Measurements from ENCODE around the gene BRAP. TPM values are rescaled to one million over a fixed set of nuclear protein-coding genes. Genes with fewer than 3 reads are reported as not detected.

The BRAP gene
- total RNA-seq, 1 donor from 2014 or later = 12.0 TPM

- Histone ChIP-seq H3K9me3 (ENCODE audit: control insufficient read depth in 3 of 3, low read length in 3 of 3) (no peaks in the 10 kb centered on the region), H3K4me1 (ENCODE audit: control insufficient read depth in 3 of 3, insufficient read depth in 3 of 3, low read length in 3 of 3) (no peaks in the 10 kb centered on the region), H3K4me3 (ENCODE audit: low read length in 3 of 3) (no peak overlapping the region), H3K27ac (ENCODE audit: low read depth, low read length) (no peak overlapping the region), H3K27me3 (ENCODE audit: control insufficient read depth in 3 of 3, insufficient read depth in 3 of 3, low read length in 3 of 3) (no peaks in the 10 kb centered on the region), H3K36me3 (ENCODE audit: control insufficient read depth in 3 of 3, insufficient read depth in 3 of 3, low read length in 3 of 3) (peaks cover 29 to 56% (median 49%) of the 10 kb centered on the region in 3 donors), H3K9ac (ENCODE audit: low read depth in 1 of 3, low read length in 3 of 3) (no peak overlapping the region)
These were observed 34.8 kb downstream of the BRAP start for GRCh38 chr12:111650912-111651311.

GRCh38 chr12:111645433-111645832 lies 40.3 kb downstream of the BRAP start:
- Histone ChIP-seq H3K9me3 (ENCODE audit: control insufficient read depth in 3 of 3, low read length in 3 of 3) (no peaks in the 10 kb centered on the region), H3K4me3 (ENCODE audit: low read length in 3 of 3) (no peak overlapping the region), H3K36me3 (ENCODE audit: control insufficient read depth in 3 of 3, insufficient read depth in 3 of 3, low read length in 3 of 3) (peaks cover 39 to 57% (median 48%) of the 10 kb centered on the region in 3 donors), H3K9ac (ENCODE audit: low read depth in 1 of 3, low read length in 3 of 3) (no peak overlapping the region), H3K4me1 (ENCODE audit: control insufficient read depth in 3 of 3, insufficient read depth in 3 of 3, low read length in 3 of 3) (peaks cover 0 to 4% (median 0%) of the 10 kb centered on the region in 3 donors), H3K27me3 (ENCODE audit: control insufficient read depth in 3 of 3, insufficient read depth in 3 of 3, low read length in 3 of 3) (no peaks in the 10 kb centered on the region), H3K27ac (ENCODE audit: low read depth, low read length) (no peak overlapping the region)

- Histone ChIP-seq H3K9ac (ENCODE audit: low read depth in 1 of 3, low read length in 3 of 3) (no peak overlapping the region), H3K27me3 (ENCODE audit: control insufficient read depth in 3 of 3, insufficient read depth in 3 of 3, low read length in 3 of 3) (no peaks in the 10 kb centered on the region), H3K4me3 (ENCODE audit: low read length in 3 of 3) (no peak overlapping the region), H3K9me3 (ENCODE audit: control insufficient read depth in 3 of 3, low read length in 3 of 3) (no peaks in the 10 kb centered on the region), H3K27ac (ENCODE audit: low read depth, low read length) (peak overlapping the region; percentile 36), H3K36me3 (ENCODE audit: control insufficient read depth in 3 of 3, insufficient read depth in 3 of 3, low read length in 3 of 3) (peaks cover 30 to 46% (median 37%) of the 10 kb centered on the region in 3 donors), H3K4me1 (ENCODE audit: control insufficient read depth in 3 of 3, insufficient read depth in 3 of 3, low read length in 3 of 3) (peaks cover 0 to 4% (median 0%) of the 10 kb centered on the region in 3 donors)
These were observed 42.3 kb downstream of the BRAP start for GRCh38 chr12:111643427-111643826.

- Histone ChIP-seq H3K4me3 (ENCODE audit: low read length in 3 of 3) (no peak overlapping the region), H3K9me3 (ENCODE audit: control insufficient read depth in 3 of 3, low read length in 3 of 3) (no peaks in the 10 kb centered on the region), H3K36me3 (ENCODE audit: control insufficient read depth in 3 of 3, insufficient read depth in 3 of 3, low read length in 3 of 3) (peaks cover 30 to 46% (median 37%) of the 10 kb centered on the region in 3 donors), H3K27me3 (ENCODE audit: control insufficient read depth in 3 of 3, insufficient read depth in 3 of 3, low read length in 3 of 3) (no peaks in the 10 kb centered on the region), H3K4me1 (ENCODE audit: control insufficient read depth in 3 of 3, insufficient read depth in 3 of 3, low read length in 3 of 3) (peaks cover 0 to 4% (median 0%) of the 10 kb centered on the region in 3 donors), H3K27ac (ENCODE audit: low read depth, low read length) (peak overlapping the region; percentile 36), H3K9ac (ENCODE audit: low read depth in 1 of 3, low read length in 3 of 3) (no peak overlapping the region)
These were observed 42.9 kb downstream of the BRAP start for GRCh38 chr12:111642681-111643426.

GRCh38 chr12:111640506-111640905 lies 45.2 kb downstream of the BRAP start:
- H3K27ac ChIP-seq (ENCODE audit: low read depth, low read length) = no peak overlapping the region
- H3K4me3 ChIP-seq (ENCODE audit: low read length in 3 of 3) = no peak overlapping the region
- H3K27me3 ChIP-seq (ENCODE audit: control insufficient read depth in 3 of 3, insufficient read depth in 3 of 3, low read length in 3 of 3) = no peaks in the 10 kb centered on the region
- peaks cover 10 to 18% (median 13%) of the 10 kb centered on the region in 3 donors for H3K4me1 ChIP-seq (ENCODE audit: control insufficient read depth in 3 of 3, insufficient read depth in 3 of 3, low read length in 3 of 3)
- no peak overlapping the region for H3K9ac ChIP-seq (ENCODE audit: low read depth in 1 of 3, low read length in 3 of 3)
- H3K36me3 ChIP-seq (ENCODE audit: control insufficient read depth in 3 of 3, insufficient read depth in 3 of 3, low read length in 3 of 3) = peaks cover 18 to 25% (median 25%) of the 10 kb centered on the region in 3 donors
- no peaks in the 10 kb centered on the region for H3K9me3 ChIP-seq (ENCODE audit: control insufficient read depth in 3 of 3, low read length in 3 of 3)

GRCh38 chr12:111638556-111638955 lies 47.2 kb downstream of the BRAP start:
- no peak overlapping the region for H3K4me3 ChIP-seq (ENCODE audit: low read length in 3 of 3)
- H3K27me3 ChIP-seq (ENCODE audit: control insufficient read depth in 3 of 3, insufficient read depth in 3 of 3, low read length in 3 of 3) = no peaks in the 10 kb centered on the region
- H3K36me3 ChIP-seq (ENCODE audit: control insufficient read depth in 3 of 3, insufficient read depth in 3 of 3, low read length in 3 of 3) = peaks cover 8 to 10% (median 9%) of the 10 kb centered on the region in 3 donors
- no peak overlapping the region for H3K27ac ChIP-seq (ENCODE audit: low read depth, low read length)
- H3K4me1 ChIP-seq (ENCODE audit: control insufficient read depth in 3 of 3, insufficient read depth in 3 of 3, low read length in 3 of 3) = peaks cover 13 to 18% (median 14%) of the 10 kb centered on the region in 3 donors
- no peaks in the 10 kb centered on the region for H3K9me3 ChIP-seq (ENCODE audit: control insufficient read depth in 3 of 3, low read length in 3 of 3)
- no peak overlapping the region for H3K9ac ChIP-seq (ENCODE audit: low read depth in 1 of 3, low read length in 3 of 3)

GRCh38 chr12:111636209-111636945 lies 49.4 kb downstream of the BRAP start:
- H3K36me3 ChIP-seq (ENCODE audit: control insufficient read depth in 3 of 3, insufficient read depth in 3 of 3, low read length in 3 of 3) = peaks cover 0 to 2% (median 0%) of the 10 kb centered on the region in 3 donors
- no peaks in the 10 kb centered on the region for H3K27me3 ChIP-seq (ENCODE audit: control insufficient read depth in 3 of 3, insufficient read depth in 3 of 3, low read length in 3 of 3)
- no peaks in the 10 kb centered on the region for H3K9me3 ChIP-seq (ENCODE audit: control insufficient read depth in 3 of 3, low read length in 3 of 3)
- peaks cover 13 to 14% (median 14%) of the 10 kb centered on the region in 3 donors for H3K4me1 ChIP-seq (ENCODE audit: control insufficient read depth in 3 of 3, insufficient read depth in 3 of 3, low read length in 3 of 3)
- peak overlapping the region; percentile 15 to 60 (median 54) for H3K4me3 ChIP-seq (ENCODE audit: low read length in 3 of 3)
- peak overlapping the region; percentile 50 to 81 (median 70) for H3K9ac ChIP-seq (ENCODE audit: low read depth in 1 of 3, low read length in 3 of 3)
- H3K27ac ChIP-seq (ENCODE audit: low read depth, low read length) = peak overlapping the region; percentile 70

- H3K27ac ChIP-seq (ENCODE audit: low read depth, low read length) = peak overlapping the region; percentile 70
- no peaks in the 10 kb centered on the region for H3K27me3 ChIP-seq (ENCODE audit: control insufficient read depth in 3 of 3, insufficient read depth in 3 of 3, low read length in 3 of 3)
- peaks cover 0 to 2% (median 0%) of the 10 kb centered on the region in 3 donors for H3K36me3 ChIP-seq (ENCODE audit: control insufficient read depth in 3 of 3, insufficient read depth in 3 of 3, low read length in 3 of 3)
- H3K4me1 ChIP-seq (ENCODE audit: control insufficient read depth in 3 of 3, insufficient read depth in 3 of 3, low read length in 3 of 3) = peaks cover 13 to 14% (median 14%) of the 10 kb centered on the region in 3 donors
- H3K9me3 ChIP-seq (ENCODE audit: control insufficient read depth in 3 of 3, low read length in 3 of 3) = no peaks in the 10 kb centered on the region
- H3K4me3 ChIP-seq (ENCODE audit: low read length in 3 of 3) = peak overlapping the region in 1 of 3 donors; percentile 54
- peak overlapping the region in 2 of 3 donors; percentile 70 to 81 for H3K9ac ChIP-seq (ENCODE audit: low read depth in 1 of 3, low read length in 3 of 3)
These were observed 50.2 kb downstream of the BRAP start for GRCh38 chr12:111635524-111635923.

GRCh38 chr12:111628505-111629260 lies 57.1 kb downstream of the BRAP start:
- no peak overlapping the region for H3K9ac ChIP-seq (ENCODE audit: low read depth in 1 of 3, low read length in 3 of 3)
- no peaks in the 10 kb centered on the region for H3K36me3 ChIP-seq (ENCODE audit: control insufficient read depth in 3 of 3, insufficient read depth in 3 of 3, low read length in 3 of 3)
- H3K4me1 ChIP-seq (ENCODE audit: control insufficient read depth in 3 of 3, insufficient read depth in 3 of 3, low read length in 3 of 3) = no peaks in the 10 kb centered on the region
- no peaks in the 10 kb centered on the region for H3K9me3 ChIP-seq (ENCODE audit: control insufficient read depth in 3 of 3, low read length in 3 of 3)
- H3K4me3 ChIP-seq (ENCODE audit: low read length in 3 of 3) = no peak overlapping the region
- H3K27me3 ChIP-seq (ENCODE audit: control insufficient read depth in 3 of 3, insufficient read depth in 3 of 3, low read length in 3 of 3) = no peaks in the 10 kb centered on the region
- no peak overlapping the region for H3K27ac ChIP-seq (ENCODE audit: low read depth, low read length)

Data from skeletal muscle tissue (tissue), 4 donors.